HCT116 (cell line): ENCODE measurements around the gene C9orf57. TPM values are rescaled to one million over a fixed set of nuclear protein-coding genes. Genes with fewer than 3 reads are reported as not detected.
A peak's percentile ranks its signal among the peaks of the same experiment; 100 is the strongest.

Experiments used
- ATAC-seq: fragments of 200-7000 bp; cut with Tn5 transposase; 2 replicates; pipeline ENCODE4 v1.9.1; 2020; ENCODE audit warnings: mild to moderate bottlenecking, moderate library complexity
- Bru-seq: library from RNA; stranded (reverse); fragments of 400-500 nt; gene quantifications from one replicate; lab custom pipeline; 2021; lab: Mats Ljungman, UMichigan
- BruChase-seq, 2 experiments: library from RNA; stranded (reverse); fragments of 400-500 nt; gene quantifications; one replicate each; lab custom pipeline; 2021; lab: Mats Ljungman, UMichigan
- BruUV-seq: library from RNA; stranded (reverse); fragments of 400-500 nt; replicated peaks from 2 replicates; lab custom pipeline; 2021; lab: Mats Ljungman, UMichigan
- CTCF ChIA-PET: fragments of 300-600 bp; sonication (Branson Sonifier 250); formaldehyde crosslinking; loops from one replicate; lab custom pipeline; 2021; ENCODE audit warnings: antibody characterized with exemption; lab: Charles Lee
- POLR2A ChIA-PET: fragments of 300-600, 350-600 bp; sonication (Branson Sonifier 250); formaldehyde crosslinking; loops from one replicate; lab custom pipeline; 2021; ENCODE audit warnings: antibody characterized with exemption; lab: Charles Lee
- RAD21 ChIA-PET, 2 experiments: fragments of 300-600 bp; sonication (Branson Sonifier 250); formaldehyde crosslinking; loops; one replicate each; lab custom pipeline; 2023; ENCODE audit warnings: low total read pairs in 2 of 2; ENCODE audit not compliant: uncharacterized antibody in 2 of 2, unreplicated experiment in 2 of 2, low non-redundant PET in 1 of 2; lab: Charles Lee
- DNase-seq: peaks from one replicate; pipeline ENCODE4 v3.0.0-alpha.2; 2010; ENCODE audit warnings: low read depth, low spot score
- H2AFZ ChIP-seq: fragments of 200-600 bp; shearing (Covaris generic), sonication (generic); 2 replicates; pipeline ENCODE4 v1.6.1; 2017; ENCODE audit warnings: low read depth, mixed run types, mixed read lengths, antibody characterized with exemption, low read length; ENCODE audit not compliant: poor library complexity, severe bottlenecking
- H3K27ac ChIP-seq: 2 replicates; pipeline ENCODE4 v1.5.1; 2012; ENCODE audit warnings: low read depth, low read length
- H3K27me3 ChIP-seq: fragments of 200-600 bp; sonication (generic); 2 replicates; pipeline ENCODE4 v1.6.1; 2016; ENCODE audit warnings: mixed run types, low read length, mixed read lengths; ENCODE audit not compliant: insufficient read depth
- H3K36me3 ChIP-seq, 2 experiments: fragments of 200-500 bp in 1 of 2; fragments of 200-600 bp in 1 of 2; sonication (Bioruptor generic) in 1 of 2; sonication (generic) in 1 of 2; 2 replicates each; pipeline versions ENCODE4 v1.5.1 to v1.6.1; 2014 to 2016; ENCODE audit warnings: low read length in 2 of 2, inconsistent platforms in 1 of 2, mixed read lengths in 1 of 2, mixed run types in 1 of 2; ENCODE audit not compliant: insufficient read depth in 2 of 2, control insufficient read depth in 1 of 2
- H3K4me1 ChIP-seq, 2 experiments: fragments of 200-600 bp in 1 of 2; sonication (generic) in 1 of 2; 2 replicates each; pipeline versions ENCODE4 v1.5.1 to v1.6.1; 2012 to 2017; ENCODE audit warnings: low read length in 2 of 2, inconsistent platforms in 1 of 2, mild to moderate bottlenecking in 1 of 2, mixed read lengths in 1 of 2, mixed run types in 1 of 2, moderate library complexity in 1 of 2; ENCODE audit not compliant: insufficient read depth in 2 of 2, control insufficient read depth in 1 of 2
- H3K4me2 ChIP-seq: fragments of 200-600 bp; sonication (generic); 2 replicates; pipeline ENCODE4 v1.6.1; 2017; ENCODE audit warnings: mixed run types, low read length, mixed read lengths
- H3K4me3 ChIP-seq, 2 experiments: fragments of 200-600 bp in 1 of 2; sonication (generic) in 1 of 2; replicated peaks in 1 of 2; 2 replicates each; pipeline ENCODE4 v1.5.1; 2011 to 2016; ENCODE audit warnings: low read length in 2 of 2, control low read depth in 1 of 2, low read depth in 1 of 2, mild to moderate bottlenecking in 1 of 2, mixed read lengths in 1 of 2, mixed run types in 1 of 2
- H3K79me2 ChIP-seq: fragments of 200-600 bp; sonication (generic); 2 replicates; pipeline ENCODE4 v1.6.1; 2017; ENCODE audit warnings: mild to moderate bottlenecking, mixed run types, low read length, moderate library complexity, mixed read lengths; ENCODE audit not compliant: insufficient read depth
- H3K9ac ChIP-seq: fragments of 200-600 bp; sonication (generic); 2 replicates; pipeline ENCODE4 v1.6.1; 2016; ENCODE audit warnings: low read length, mixed read lengths
- H3K9me2 ChIP-seq: fragments of 200-600 bp; sonication (generic), shearing (Covaris generic); 2 replicates; pipeline ENCODE4 v1.6.1; 2017; ENCODE audit warnings: mixed run types, mild to moderate bottlenecking, moderate library complexity; ENCODE audit not compliant: insufficient read depth
- H3K9me3 ChIP-seq, 2 experiments: fragments of 200-500 bp in 1 of 2; fragments of 200-600 bp in 1 of 2; sonication (Bioruptor generic) in 1 of 2; sonication (generic) in 1 of 2; 2 replicates each; pipeline ENCODE4 v1.6.1; 2014 to 2017; ENCODE audit warnings: low read length in 2 of 2, mixed read lengths in 2 of 2, inconsistent platforms in 1 of 2, low read depth in 1 of 2, mild to moderate bottlenecking in 1 of 2, mixed run types in 1 of 2, moderate library complexity in 1 of 2; ENCODE audit not compliant: control insufficient read depth in 1 of 2, insufficient read depth in 1 of 2
- H4K20me1 ChIP-seq: fragments of 200-600 bp; sonication (generic), shearing (Covaris generic); 2 replicates; pipeline ENCODE4 v1.6.1; 2017; ENCODE audit warnings: mixed run types, mild to moderate bottlenecking, moderate library complexity; ENCODE audit not compliant: insufficient read depth
- CBX3 ChIP-seq: IDR thresholded peaks from 2 replicates; pipeline ENCODE4 v1.6.1; 2012; ENCODE audit warnings: low read depth
- CEBPB ChIP-seq: IDR thresholded peaks from 2 replicates; pipeline ENCODE4 v1.6.1; 2012; ENCODE audit warnings: low read depth
- CTCF ChIP-seq, 3 experiments: fragments of 200-600 bp in 1 of 3; sonication (generic) in 1 of 3; IDR thresholded peaks in 2 of 3; conservative IDR thresholded peaks in 1 of 3; 2 replicates each; pipeline ENCODE4 v1.5.1; 2012 to 2017; ENCODE audit warnings: low read depth in 2 of 3, low read length in 2 of 3, antibody characterized with exemption in 1 of 3, borderline replicate concordance in 1 of 3, control low read depth in 1 of 3, mild to moderate bottlenecking in 1 of 3, mixed read lengths in 1 of 3, mixed run types in 1 of 3, moderate library complexity in 1 of 3; ENCODE audit not compliant: insufficient read depth in 1 of 3
- EGR1 ChIP-seq: IDR thresholded peaks from 2 replicates; pipeline ENCODE4 v1.6.1; 2012; ENCODE audit warnings: low read depth
- EZH2phosphoT487 ChIP-seq: fragments of 200-600 bp; IDR thresholded peaks from 2 replicates; pipeline ENCODE4 v1.6.1; 2018; ENCODE audit warnings: antibody characterized with exemption, borderline replicate concordance
- FOSL1 ChIP-seq: IDR thresholded peaks from 2 replicates; pipeline ENCODE4 v1.6.1; 2012; ENCODE audit warnings: low read depth
- JUND ChIP-seq: IDR thresholded peaks from 2 replicates; pipeline ENCODE4 v1.6.1; 2012
- POLR2A ChIP-seq: IDR thresholded peaks from 2 replicates; pipeline ENCODE4 v1.7.0; 2011; ENCODE audit warnings: borderline replicate concordance; ENCODE audit not compliant: insufficient read depth, insufficient read length; ENCODE audit errors: extremely low read depth
- POLR2AphosphoS5 ChIP-seq: IDR thresholded peaks from 2 replicates; pipeline ENCODE4 v1.6.1; 2011; ENCODE audit warnings: mild to moderate bottlenecking, low read depth, low read length, moderate library complexity
- RAD21 ChIP-seq: IDR thresholded peaks from 2 replicates; pipeline ENCODE4 v1.6.1; 2012; ENCODE audit warnings: low read depth, mild to moderate bottlenecking
- SIN3A ChIP-seq: IDR thresholded peaks from 2 replicates; pipeline ENCODE4 v1.6.1; 2012; ENCODE audit warnings: low read depth
- SP1 ChIP-seq: IDR thresholded peaks from 2 replicates; pipeline ENCODE4 v1.6.1; 2012; ENCODE audit warnings: low read depth
- SRF ChIP-seq: IDR thresholded peaks from 2 replicates; pipeline ENCODE4 v1.6.1; 2012; ENCODE audit warnings: low read depth
- TCF7L2 ChIP-seq: IDR thresholded peaks from 2 replicates; pipeline ENCODE4 v1.7.0; 2011; ENCODE audit warnings: borderline replicate concordance, inconsistent platforms; ENCODE audit not compliant: insufficient read depth, insufficient read length; ENCODE audit errors: extremely low read depth
- YY1 ChIP-seq: IDR thresholded peaks from 2 replicates; pipeline ENCODE4 v1.6.1; 2011; ENCODE audit warnings: low read length, low read depth, moderate library complexity, mild to moderate bottlenecking; ENCODE audit not compliant: insufficient replicate concordance; ENCODE audit errors: extremely low read depth
- ZFX ChIP-seq: fragments of 450-650 bp; IDR thresholded peaks from 2 replicates; pipeline ENCODE4 v1.6.1; 2017
- ZNF274 ChIP-seq: fragments of 200-500 bp; sonication (Bioruptor generic); IDR thresholded peaks from 2 replicates; pipeline ENCODE4 v1.6.1; 2014; ENCODE audit warnings: mild to moderate bottlenecking, low read depth, low read length, inconsistent platforms
- intact Hi-C: fragments of 100-400 bp; cut with micrococcal nuclease; formaldehyde crosslinking; loops from 2 replicates; pipeline ENCODE4 v1.10.0; 2022
- long read RNA-seq: library from polyadenylated mRNA; unstranded; transcript quantifications from one replicate; pipeline ENCODE4 v2.0.0, GENCODE V29; 2021; ENCODE audit not compliant: unreplicated experiment
- polyA plus RNA-seq: library from polyadenylated mRNA; unstranded; fragments of >200 nt; gene quantifications from 2 replicates; pipeline ENCODE4 v1.2.1, GENCODE V29; 2012; ENCODE audit warnings: missing spikeins
- total RNA-seq: library from RNA; stranded (reverse); gene quantifications from one replicate; pipeline ENCODE4 v1.2.1, GENCODE V29; 2021; ENCODE audit not compliant: unreplicated experiment
- TF ChIP-seq, protein P1 (sequence below): IDR thresholded peaks from 2 replicates; pipeline ENCODE4 v1.6.1; 2011; ENCODE audit warnings: mild to moderate bottlenecking, low read length, moderate library complexity; ENCODE audit not compliant: insufficient replicate concordance; ENCODE audit errors: extremely low read depth

C9orf57 gene, protein sequence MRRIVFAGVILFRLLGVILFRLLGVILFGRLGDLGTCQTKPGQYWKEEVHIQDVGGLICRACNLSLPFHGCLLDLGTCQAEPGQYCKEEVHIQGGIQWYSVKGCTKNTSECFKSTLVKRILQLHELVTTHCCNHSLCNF
- total RNA-seq (not detected), Bru-seq, nascent RNA (not detected), BruChase-seq, experiment 1, labeled RNA remaining after a 6-hour chase (percentile 9 among the genes with signal in this experiment), BruChase-seq, experiment 2, labeled RNA remaining after a 2-hour chase (percentile 11 among the genes with signal in this experiment)
- not detected in 2 replicates for polyA plus RNA-seq
- long read RNA-seq, result 0 reads

GRCh38 chr9:72060513-72060912 lies at the start of gene C9orf57:
Gene C9orf57 (minus strand): TSS chr9:72060613. CDS start chr9:72059331, 1,282 bp downstream.
- Histone ChIP-seq H3K4me1 (no peaks in the 10 kb centered on the region), H3K4me3 (no peak within 1 kb of the TSS), H3K36me3 (no peaks in the 10 kb centered on the region), H4K20me1 (no peaks in the 10 kb centered on the region), H3K9ac (no peak within 1 kb of the TSS), H3K4me2 (no peak within 1 kb of the TSS), H3K79me2 (no peaks in the 10 kb centered on the region), H3K27ac (no peak within 1 kb of the TSS), H3K9me3 (no peaks in the 10 kb centered on the region), H3K9me2 (no peaks in the 10 kb centered on the region), H2AFZ (no peak within 1 kb of the TSS), H3K27me3 (no peaks in the 10 kb centered on the region)
- TF ChIP-seq SRF, result no peak
- no peak for TF ChIP-seq POLR2AphosphoS5
- no peak for TF ChIP-seq FOSL1
- TF ChIP-seq POLR2A, result no peak
- no peak for TF ChIP-seq SP1
- TF ChIP-seq YY1, result no peak
- TF ChIP-seq SIN3A, result no peak
- TF ChIP-seq TCF7L2, result no peak
- TF ChIP-seq JUND, result no peak
- TF ChIP-seq ZNF274, result no peak
- no peak for TF ChIP-seq RAD21
- TF ChIP-seq, protein P1, sequence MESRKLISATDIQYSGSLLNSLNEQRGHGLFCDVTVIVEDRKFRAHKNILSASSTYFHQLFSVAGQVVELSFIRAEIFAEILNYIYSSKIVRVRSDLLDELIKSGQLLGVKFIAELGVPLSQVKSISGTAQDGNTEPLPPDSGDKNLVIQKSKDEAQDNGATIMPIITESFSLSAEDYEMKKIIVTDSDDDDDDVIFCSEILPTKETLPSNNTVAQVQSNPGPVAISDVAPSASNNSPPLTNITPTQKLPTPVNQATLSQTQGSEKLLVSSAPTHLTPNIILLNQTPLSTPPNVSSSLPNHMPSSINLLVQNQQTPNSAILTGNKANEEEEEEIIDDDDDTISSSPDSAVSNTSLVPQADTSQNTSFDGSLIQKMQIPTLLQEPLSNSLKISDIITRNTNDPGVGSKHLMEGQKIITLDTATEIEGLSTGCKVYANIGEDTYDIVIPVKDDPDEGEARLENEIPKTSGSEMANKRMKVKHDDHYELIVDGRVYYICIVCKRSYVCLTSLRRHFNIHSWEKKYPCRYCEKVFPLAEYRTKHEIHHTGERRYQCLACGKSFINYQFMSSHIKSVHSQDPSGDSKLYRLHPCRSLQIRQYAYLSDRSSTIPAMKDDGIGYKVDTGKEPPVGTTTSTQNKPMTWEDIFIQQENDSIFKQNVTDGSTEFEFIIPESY, result no peak
- no peak for TF ChIP-seq EZH2phosphoT487
- no peak for TF ChIP-seq CEBPB
- no peak for TF ChIP-seq CTCF (IDR thresholded peaks at IDR 0.05 in 2 of 3, conservative IDR thresholded peaks at IDR 0.05 in 1 of 3; ENCODE audit: borderline replicate concordance in 1 of 3, insufficient read depth in 1 of 3, low read depth in 2 of 3, low read length in 2 of 3)
- TF ChIP-seq EGR1, result no peak
- TF ChIP-seq ZFX, result no peak
- no peak for TF ChIP-seq CBX3
- ATAC-seq, result no peak
- ChIA-PET RAD21 (no interaction called here), POLR2A (no interaction called here), CTCF (no interaction called here)
- intact Hi-C loops, result no loop called here
- no peak for DNase-seq
- BruUV-seq, result no TSS peak
